ENCODE results near the gene MAP2K3. TPM values are rescaled to one million over a fixed set of nuclear protein-coding genes. Genes with fewer than 3 reads are reported as not detected.

Gene MAP2K3
- total RNA-seq, 4 donors from 2014 or later = 23.3 to 42.4 (median 30.5) TPM

GRCh38 chr17:21262259-21262993 lies 22.1 kb upstream of the MAP2K3 start:
- H3K4me1 ChIP-seq = peaks cover 0 to 12% (median 8%) of the 10 kb centered on the region in 4 donors

GRCh38 chr17:21263376-21263775 lies 21.1 kb upstream of the MAP2K3 start:
- H3K9me3 ChIP-seq = no peaks in the 10 kb centered on the region
- intact Hi-C loops (cut with DNase I) = no loop called here
- H3K27ac ChIP-seq (replicated peaks in 1 of 4) = no peak overlapping the region
- DNase-seq (ENCODE audit: extremely low spot score) = no peak
- 72% methylated on average over 6 of the region's 6 CpGs for WGBS
- H3K36me3 ChIP-seq = no peaks in the 10 kb centered on the region
- H3K4me1 ChIP-seq = peaks cover 0 to 12% (median 8%) of the 10 kb centered on the region in 4 donors
- no peak for TF ChIP-seq POLR2AphosphoS5 (IDR thresholded peaks at IDR 0.05)
- H3K27me3 ChIP-seq = no peaks in the 10 kb centered on the region
- H3K4me3 ChIP-seq = no peak overlapping the region

More at GRCh38 chr17:21262259-21262993, 22.1 kb upstream of the MAP2K3 start:
- Histone ChIP-seq H3K27ac (replicated peaks in 1 of 4) (no peak overlapping the region), H3K4me3 (no peak overlapping the region), H3K27me3 (no peaks in the 10 kb centered on the region), H3K36me3 (no peaks in the 10 kb centered on the region), H3K9me3 (no peaks in the 10 kb centered on the region)
- TF ChIP-seq POLR2AphosphoS5 (IDR thresholded peaks at IDR 0.05) = no peak
- TF ChIP-seq CTCF (IDR thresholded peaks at IDR 0.05) = no peak
- no peak for TF ChIP-seq POLR2A (IDR thresholded peaks at IDR 0.05; ENCODE audit: low read depth)
- WGBS = 80% methylated on average over 12 of the region's 12 CpGs
- intact Hi-C loops (cut with DNase I) = no loop called here
- DNase-seq (ENCODE audit: extremely low spot score) = no peak

GRCh38 chr17:21268596-21269188 lies 15.8 kb upstream of the MAP2K3 start:
- no peaks in the 10 kb centered on the region for H3K9me3 ChIP-seq
- WGBS = 94% methylated on average over 7 of the region's 7 CpGs
- TF ChIP-seq POLR2AphosphoS5 (IDR thresholded peaks at IDR 0.05) = no peak
- TF ChIP-seq CTCF (IDR thresholded peaks at IDR 0.05) = no peak
- no peak for TF ChIP-seq POLR2A (IDR thresholded peaks at IDR 0.05; ENCODE audit: low read depth)
- no peak for TF ChIP-seq EP300 (IDR thresholded peaks at IDR 0.05)
- H3K27ac ChIP-seq (replicated peaks in 1 of 4) = no peak overlapping the region
- intact Hi-C loops (cut with DNase I) = no loop called here
- H3K36me3 ChIP-seq = no peaks in the 10 kb centered on the region
- no peaks in the 10 kb centered on the region for H3K4me1 ChIP-seq
- H3K27me3 ChIP-seq = no peaks in the 10 kb centered on the region
- no peak for DNase-seq (ENCODE audit: extremely low spot score)
- no peak overlapping the region for H3K4me3 ChIP-seq

GRCh38 chr17:21269394-21269793 lies 15.1 kb upstream of the MAP2K3 start:
- Histone ChIP-seq H3K9me3 (no peaks in the 10 kb centered on the region), H3K4me3 (no peak overlapping the region), H3K36me3 (no peaks in the 10 kb centered on the region), H3K27ac (replicated peaks in 1 of 4) (no peak overlapping the region), H3K27me3 (no peaks in the 10 kb centered on the region), H3K4me1 (no peaks in the 10 kb centered on the region)
- 57% methylated on average over 8 of the region's 8 CpGs for WGBS
- DNase-seq (ENCODE audit: extremely low spot score) = no peak
- no peak for TF ChIP-seq POLR2A (IDR thresholded peaks at IDR 0.05; ENCODE audit: low read depth)
- TF ChIP-seq CTCF (IDR thresholded peaks at IDR 0.05) = no peak
- no peak for TF ChIP-seq POLR2AphosphoS5 (IDR thresholded peaks at IDR 0.05)
- TF ChIP-seq EP300 (IDR thresholded peaks at IDR 0.05) = no peak
- intact Hi-C loops (cut with DNase I) = no loop called here

- 90% methylated on average over 9 of the region's 10 CpGs for WGBS
- DNase-seq (ENCODE audit: extremely low spot score) = no peak
- TF ChIP-seq CTCF (IDR thresholded peaks at IDR 0.05) = no peak
- no peak for TF ChIP-seq POLR2AphosphoS5 (IDR thresholded peaks at IDR 0.05)
- TF ChIP-seq EP300 (IDR thresholded peaks at IDR 0.05) = no peak
- TF ChIP-seq POLR2A (IDR thresholded peaks at IDR 0.05; ENCODE audit: low read depth) = no peak
- Histone ChIP-seq H3K27me3 (no peaks in the 10 kb centered on the region), H3K4me1 (peaks cover 8 to 18% (median 15%) of the 10 kb centered on the region in 4 donors), H3K9me3 (no peaks in the 10 kb centered on the region), H3K36me3 (no peaks in the 10 kb centered on the region), H3K4me3 (no peak overlapping the region), H3K27ac (replicated peaks in 1 of 4) (no peak overlapping the region)
- intact Hi-C loops (cut with DNase I) = no loop called here
Observed at GRCh38 chr17:21271454-21272183, 12.9 kb upstream of the MAP2K3 start.

Data from esophagus muscularis mucosa (tissue), 4 donors.